Adrenal gland (tissue), 12 donors: ENCODE results near the gene SYNM. TPM values are rescaled to one million over a fixed set of nuclear protein-coding genes. Genes with fewer than 3 reads are reported as not detected.

Source experiments
- DNase-seq, 7 donors: peaks; one replicate each; pipeline ENCODE4 v3.0.0-alpha.2; 2019 to 2020
- H3K27ac ChIP-seq, 5 donors: fragments of 200-600 bp; sonication (generic) in 4 of 5; 1 replicate in 3 of 5; 2 replicates in 2 of 5; pipeline versions ENCODE4 v1.5.1 to v1.8.0; 2016 to 2020; ENCODE audit warnings: mild to moderate bottlenecking in 1 of 5
- H3K27me3 ChIP-seq: fragments of 200-600 bp; 2 replicates; pipeline ENCODE4 v1.8.0; 2021
- H3K36me3 ChIP-seq, 2 donors: fragments of 200-600 bp; replicated peaks in 1 of 2; 1 replicate in 1 of 2; 2 replicates in 1 of 2; pipeline versions ENCODE4 v1.5.1 to v1.8.0; 2018 to 2022
- H3K4me1 ChIP-seq, 2 donors: fragments of 200-600 bp; replicated peaks in 1 of 2; 1 replicate in 1 of 2; 2 replicates in 1 of 2; pipeline versions ENCODE4 v1.5.1 to v1.8.0; 2018 to 2021
- H3K4me3 ChIP-seq, 4 donors: fragments of 200-600 bp; sonication (generic) in 3 of 4; one replicate each; pipeline ENCODE4 v1.5.1; 2016 to 2018
- H3K9me3 ChIP-seq, 3 donors: fragments of 200-600 bp; sonication (generic) in 1 of 3; replicated peaks in 1 of 3; 1 replicate in 2 of 3; 2 replicates in 1 of 3; pipeline versions ENCODE4 v1.5.1 to v1.8.0; 2016 to 2021
- CTCF ChIP-seq, 6 experiments: fragments of 450-650 bp in 4 of 6; fragments of 200-600 bp in 2 of 6; sonication (generic) in 1 of 6; IDR thresholded peaks; 1 replicate in 5 of 6; 2 replicates in 1 of 6; pipeline versions ENCODE4 v1.5.1 to v1.8.0; 2016 to 2021; ENCODE audit warnings: antibody characterized with exemption in 6 of 6, mild to moderate bottlenecking in 2 of 6, moderate library complexity in 1 of 6
- POLR2A ChIP-seq, 2 donors: fragments of 450-650 bp; IDR thresholded peaks; one replicate each; pipeline ENCODE4 v1.6.1; 2017; ENCODE audit warnings: antibody characterized with exemption in 2 of 2, mild to moderate bottlenecking in 2 of 2, moderate library complexity in 1 of 2
- WGBS, 4 donors: extraction: QIAGEN DNeasy Blood & Tissue Kit in 2 of 4; methylation state at CpG; one replicate each; pipeline versions ENCODE4 v1.1.5 to v1.1.7; 2013 to 2017; 5-methylcytosine and 5-hydroxymethylcytosine counted together
- intact Hi-C, 2 donors: fragments of 100-400 bp; cut with DNase I; formaldehyde crosslinking; loops; one replicate each; pipeline versions ENCODE4 v1.14.1 to v1.15.0; 2022 to 2023
- polyA plus RNA-seq, 3 donors: library from polyadenylated mRNA; stranded (reverse); fragments of 200-250 nt in 2 of 3; fragments of 350-450 nt in 1 of 3; fragmentation: Illumina TruSeq in 1 of 3; extraction: RNeasy Lipid Tissue Mini Kit (QIAGEN cat#74804) in 1 of 3; gene quantifications; one replicate each; pipeline ENCODE4 v1.2.3, GENCODE V29; 2013 to 2014
- total RNA-seq, 9 donors: library from RNA; depleted of rRNA in 4 of 9; stranded (reverse); fragments of >200 nt in 4 of 9; fragments of 120-200 nt in 1 of 9; fragmentation: NEBNext Ultra II Directional in 1 of 9; extraction: Animal tissue kit (Norgen Biotek cat#: 25700) in 1 of 9; gene quantifications; one replicate each; pipeline versions ENCODE4 v1.1.0 to v1.2.4, GENCODE V29; 2013 to 2023
- donor health status: healthy with polysubstance abuse.
- donor health status: Bipolar disorder and iron deficiency.
- donor health status: DM: yes; HTN: yes; CAD: no.
- donor health status: DM: no; HTN: no; CAD: no.
- donor health status: DM: no; HTN: no; CAD: no.
- donor health status: DM: yes; HTN: yes; CAD: no.

The SYNM gene
- total and polyA plus RNA-seq, 12 donors, result 9.3 to 44.6 (median 33.2) TPM

DNA sequence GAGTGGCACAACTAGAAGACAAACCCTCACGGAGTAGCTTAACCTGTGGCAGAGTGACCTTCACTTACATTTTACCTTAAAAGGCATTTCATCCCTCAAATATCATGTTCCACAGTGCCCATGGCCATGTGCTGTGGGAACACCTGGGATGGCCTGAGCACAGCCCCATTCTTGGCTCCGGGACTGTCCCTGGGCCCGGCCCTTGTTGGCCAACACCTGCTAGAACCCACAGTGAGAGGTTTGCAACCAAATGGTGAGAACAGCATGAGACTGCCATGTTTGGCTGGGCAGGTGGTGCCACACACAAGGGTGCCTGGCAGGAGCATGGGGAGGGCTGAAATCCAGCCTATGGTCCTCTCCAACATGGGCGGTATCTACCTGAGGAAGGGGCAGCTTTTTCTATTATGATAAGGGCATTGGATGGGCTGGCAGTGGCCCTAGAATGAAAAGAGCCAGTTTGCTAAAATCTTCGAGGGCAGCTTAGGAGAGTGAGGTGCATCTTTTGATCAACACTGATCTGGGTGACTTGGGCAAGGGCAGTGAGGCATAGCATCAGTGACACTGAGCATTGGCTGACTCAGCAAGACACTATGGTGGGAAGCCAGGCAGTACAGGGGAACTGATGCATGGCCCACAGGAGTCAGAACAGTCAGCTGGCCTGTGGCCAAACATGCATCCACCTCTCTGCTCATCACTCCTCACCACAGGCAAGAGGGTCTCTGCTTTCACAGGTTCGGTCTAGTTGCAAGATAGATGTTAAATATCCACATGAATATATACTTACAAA is 53.9 kb downstream of the SYNM start:
- Histone ChIP-seq H3K9me3 (no peaks in the 10 kb centered on the region), H3K4me3 (no peak overlapping the region), H3K27ac (no peak overlapping the region), H3K4me1 (no peaks in the 10 kb centered on the region), H3K36me3 (peaks cover 0 to 19% of the 10 kb centered on the region in 2 donors), H3K27me3 (no peaks in the 10 kb centered on the region)
- WGBS, 4 donors, result 93 to 98% (median 95%) methylated on average over 4 to 6 of the region's 6 CpGs
- TF ChIP-seq CTCF (IDR thresholded peaks at IDR 0.05) (no peak), POLR2A (IDR thresholded peaks at IDR 0.05) (no peak)
- intact Hi-C loops, result no loop called here
- no peak for DNase-seq

DNA sequence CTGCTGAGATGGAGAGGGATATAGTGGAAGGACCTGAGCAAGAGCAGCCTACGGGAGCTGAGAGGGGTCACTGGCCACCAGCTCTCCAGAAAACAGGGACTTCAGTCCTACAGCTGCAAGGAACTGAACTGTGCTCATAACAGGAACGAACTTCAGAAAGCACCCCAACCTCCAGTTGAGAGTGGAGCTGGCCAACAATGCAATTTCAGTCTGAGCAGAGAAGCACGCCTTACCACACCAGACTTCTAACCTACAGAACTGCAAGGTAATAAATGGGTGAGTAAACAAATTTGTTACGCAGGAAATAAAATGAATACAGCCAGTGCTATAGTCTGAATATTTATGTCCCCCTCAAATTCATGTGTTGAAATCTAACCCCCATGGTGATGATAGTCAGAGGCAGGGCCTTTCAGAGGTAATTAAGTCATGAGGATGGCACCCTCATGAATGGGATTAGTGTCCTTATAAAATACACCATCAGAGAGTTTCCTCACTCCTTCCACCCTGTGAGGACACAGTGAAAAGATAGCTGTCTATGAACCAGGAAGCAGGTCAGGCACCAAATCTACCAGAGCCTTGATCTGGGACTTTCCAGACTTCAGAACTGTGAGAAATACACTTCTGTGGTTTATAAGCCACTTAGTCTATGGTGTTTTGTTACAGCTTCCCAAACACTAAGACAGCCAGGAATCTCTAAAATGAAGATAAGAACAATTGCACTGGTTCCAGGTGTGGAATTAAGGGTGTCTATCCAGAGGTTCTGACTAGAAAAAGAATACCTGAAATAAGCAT is 58.6 kb downstream of the SYNM start:
- Histone ChIP-seq H3K9me3 (no peaks in the 10 kb centered on the region), H3K4me1 (no peaks in the 10 kb centered on the region), H3K36me3 (peaks cover 0 to 19% of the 10 kb centered on the region in 2 donors), H3K27me3 (no peaks in the 10 kb centered on the region), H3K27ac (no peak overlapping the region), H3K4me3 (no peak overlapping the region)
- no peak for DNase-seq
- 85 to 97% (median 96%) methylated on average over 4 of the region's 4 CpGs for WGBS, 4 donors
- TF ChIP-seq POLR2A (IDR thresholded peaks at IDR 0.05) (no peak), CTCF (IDR thresholded peaks at IDR 0.05) (no peak)
- intact Hi-C loops, result no loop called here

DNA sequence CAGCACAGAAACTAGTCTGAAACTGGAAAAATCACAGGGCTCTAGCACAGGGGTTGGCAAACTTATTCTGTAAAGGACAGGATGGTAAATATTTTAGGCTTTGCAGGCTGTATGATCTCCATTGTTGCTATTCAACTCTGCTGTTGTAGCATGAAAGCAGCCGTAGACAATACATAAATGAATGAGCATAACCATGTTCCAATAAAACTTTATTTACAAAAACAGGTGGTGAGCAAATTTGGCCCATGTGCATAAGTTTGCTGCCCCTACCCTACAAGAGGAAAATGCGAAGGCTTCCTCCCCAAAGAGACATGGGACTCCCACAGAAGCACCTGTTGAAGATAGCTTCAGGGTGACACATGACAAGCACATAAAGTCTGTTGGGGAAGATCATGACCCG is 59.2 kb downstream of the SYNM start:
- Histone ChIP-seq H3K36me3 (peaks cover 0 to 15% of the 10 kb centered on the region in 2 donors), H3K4me1 (no peaks in the 10 kb centered on the region), H3K9me3 (no peaks in the 10 kb centered on the region), H3K4me3 (no peak overlapping the region), H3K27me3 (no peaks in the 10 kb centered on the region), H3K27ac (no peak overlapping the region)
- no peak for DNase-seq
- 94 to 97% (median 95%) methylated on average over 3 of the region's 3 CpGs for WGBS, 4 donors
- intact Hi-C loops, result no loop called here
- TF ChIP-seq CTCF (IDR thresholded peaks at IDR 0.05) (no peak), POLR2A (IDR thresholded peaks at IDR 0.05) (no peak)

- TF ChIP-seq POLR2A (IDR thresholded peaks at IDR 0.05) (no peak), CTCF (IDR thresholded peaks at IDR 0.05) (no peak)
- Histone ChIP-seq H3K27me3 (no peaks in the 10 kb centered on the region), H3K27ac (no peak overlapping the region), H3K4me1 (peaks cover 0 to 9% of the 10 kb centered on the region in 2 donors), H3K9me3 (no peaks in the 10 kb centered on the region), H3K36me3 (peaks cover 0 to 14% of the 10 kb centered on the region in 2 donors), H3K4me3 (no peak overlapping the region)
- no peak for DNase-seq
- WGBS, 4 donors, result 90 to 95% (median 94%) methylated on average over 3 of the region's 3 CpGs
- intact Hi-C loops, result no loop called here
Observed at GRCh38 chr15:99165020-99165790, 60.3 kb downstream of the SYNM start.
